ENCODE measurements around the gene PTPRN2. TPM values are rescaled to one million over a fixed set of nuclear protein-coding genes. Genes with fewer than 3 reads are reported as not detected.

Gene PTPRN2
- total RNA-seq, 1 experiment from 2014 or later = 2.1 TPM

DNA sequence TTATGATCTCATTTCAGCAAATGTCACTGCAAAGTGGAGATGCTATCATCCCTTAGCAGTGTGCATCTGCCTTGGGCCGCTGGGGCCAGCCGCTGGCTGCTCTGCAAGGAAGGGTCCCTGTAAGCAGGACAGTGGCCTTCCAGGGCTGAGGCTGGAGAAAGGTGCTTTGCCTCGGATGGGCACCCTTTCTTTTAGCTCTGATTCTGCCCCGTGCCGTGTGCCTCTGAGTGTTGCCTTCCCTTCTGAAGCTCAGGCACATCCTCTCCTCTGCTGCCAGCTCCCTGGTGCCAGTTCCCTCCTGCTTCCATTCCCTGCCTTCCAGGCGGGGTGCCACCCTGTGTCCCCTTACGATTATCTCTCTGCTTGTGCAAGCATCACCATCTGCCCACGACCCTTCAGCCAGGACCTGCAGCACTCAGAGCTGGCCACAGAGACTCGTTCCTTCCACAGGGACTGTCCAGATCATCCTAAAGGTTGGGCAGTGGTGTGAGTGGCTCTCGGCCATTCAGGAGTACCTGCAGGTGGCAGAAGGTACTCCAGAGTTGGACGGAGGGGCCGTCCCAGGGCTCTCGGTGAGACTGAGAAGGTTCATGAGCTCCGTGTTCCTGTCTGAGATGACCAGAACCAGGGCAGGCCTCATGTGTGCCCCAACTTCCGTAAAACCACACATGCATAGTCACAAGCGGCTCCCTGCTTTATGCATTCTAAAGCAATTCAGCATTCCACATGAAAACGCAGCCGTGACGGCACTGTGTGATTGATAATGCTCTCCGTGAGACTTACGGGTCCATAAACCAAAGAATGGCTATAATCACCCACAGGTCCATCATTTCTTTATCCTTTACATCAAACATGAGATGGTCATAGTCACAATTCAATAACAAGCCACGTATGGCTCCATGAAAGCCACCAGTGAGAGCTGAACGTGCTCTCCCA is 879.4 kb downstream of the PTPRN2 start:
- TF ChIP-seq, protein P1, sequence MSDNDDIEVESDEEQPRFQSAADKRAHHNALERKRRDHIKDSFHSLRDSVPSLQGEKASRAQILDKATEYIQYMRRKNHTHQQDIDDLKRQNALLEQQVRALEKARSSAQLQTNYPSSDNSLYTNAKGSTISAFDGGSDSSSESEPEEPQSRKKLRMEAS (IDR thresholded peaks at IDR 0.05) = no peak
- Histone ChIP-seq H3K4me3 (replicated peaks in 1 of 2; ENCODE audit: low read depth in 1 of 2, low read length in 2 of 2) (no peak overlapping the region), H4K20me1 (ENCODE audit: insufficient read depth) (no peaks in the 10 kb centered on the region), H3K4me1 (ENCODE audit: control insufficient read depth in 1 of 2, insufficient read depth in 2 of 2, low read length in 2 of 2) (no peaks in the 10 kb centered on the region), H2AFZ (ENCODE audit: low read depth, low read length, poor library complexity, severe bottlenecking) (no peak overlapping the region), H3K9me2 (ENCODE audit: insufficient read depth) (no peaks in the 10 kb centered on the region), H3K36me3 (ENCODE audit: control insufficient read depth in 1 of 2, insufficient read depth in 2 of 2, low read length in 2 of 2) (no peaks in the 10 kb centered on the region), H3K27ac (ENCODE audit: low read depth, low read length) (no peak overlapping the region), H3K9me3 (ENCODE audit: control insufficient read depth in 1 of 2, insufficient read depth in 1 of 2, low read depth in 1 of 2, low read length in 2 of 2) (no peaks in the 10 kb centered on the region), H3K9ac (ENCODE audit: low read length) (no peak overlapping the region), H3K79me2 (ENCODE audit: insufficient read depth, low read length) (no peaks in the 10 kb centered on the region), H3K27me3 (ENCODE audit: insufficient read depth, low read length) (peaks cover 32% of the 10 kb centered on the region), H3K4me2 (ENCODE audit: low read length) (no peak overlapping the region)
- DNase-seq (ENCODE audit: low read depth, low spot score) (no peak), ATAC-seq (0 out of 2 replicates have a peak, but pooled peaks have one; percentile 36)
- ChIA-PET CTCF (no interaction called here), RAD21 (ENCODE audit: low non-redundant PET in 1 of 2, low total read pairs in 2 of 2, uncharacterized antibody in 2 of 2, unreplicated experiment in 2 of 2) (no interaction called here), POLR2A (no interaction called here)
- no TSS peak for BruUV-seq (replicated peaks)
- intact Hi-C loops (cut with micrococcal nuclease) = no loop called here

DNA sequence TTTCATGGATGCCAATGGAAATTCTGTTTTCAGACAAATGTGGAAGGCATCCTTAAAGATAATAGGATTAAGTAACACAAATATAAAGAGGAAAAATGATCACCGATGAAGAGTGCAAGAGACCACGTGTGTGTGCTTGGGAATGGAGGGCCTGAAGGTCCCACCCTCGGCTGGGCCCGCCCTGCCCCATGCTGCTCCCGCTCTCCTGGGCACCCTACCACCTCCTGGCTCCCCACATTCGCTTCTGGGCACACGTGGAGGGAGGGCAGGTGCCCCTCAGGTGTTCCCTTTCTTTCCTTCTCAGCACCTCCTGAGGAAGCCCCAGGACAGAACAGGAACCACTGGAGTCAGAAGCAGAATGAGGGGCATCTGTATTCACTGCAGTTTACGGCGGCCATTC is 883.3 kb downstream of the PTPRN2 start:
- H3K9me3 ChIP-seq (ENCODE audit: control insufficient read depth in 1 of 2, insufficient read depth in 1 of 2, low read depth in 1 of 2, low read length in 2 of 2) = no peaks in the 10 kb centered on the region
- H3K4me3 ChIP-seq (replicated peaks in 1 of 2; ENCODE audit: low read depth in 1 of 2, low read length in 2 of 2) = no peak overlapping the region
- intact Hi-C loops (cut with micrococcal nuclease) = no loop called here
- no peaks in the 10 kb centered on the region for H3K79me2 ChIP-seq (ENCODE audit: insufficient read depth, low read length)
- no peaks in the 10 kb centered on the region for H3K4me1 ChIP-seq (ENCODE audit: control insufficient read depth in 1 of 2, insufficient read depth in 2 of 2, low read length in 2 of 2)
- TF ChIP-seq EZH2 (IDR thresholded peaks at IDR 0.05) = no peak
- no peak overlapping the region for H3K4me2 ChIP-seq (ENCODE audit: low read length)
- H4K20me1 ChIP-seq (ENCODE audit: insufficient read depth) = no peaks in the 10 kb centered on the region
- H2AFZ ChIP-seq (ENCODE audit: low read depth, low read length, poor library complexity, severe bottlenecking) = no peak overlapping the region
- POLR2A ChIA-PET = no interaction called here
- no peaks in the 10 kb centered on the region for H3K36me3 ChIP-seq (ENCODE audit: control insufficient read depth in 1 of 2, insufficient read depth in 2 of 2, low read length in 2 of 2)
- no TSS peak for BruUV-seq (replicated peaks)
- H3K27ac ChIP-seq (ENCODE audit: low read depth, low read length) = no peak overlapping the region
- CTCF ChIA-PET = no interaction called here
- no peaks in the 10 kb centered on the region for H3K9me2 ChIP-seq (ENCODE audit: insufficient read depth)
- DNase-seq (ENCODE audit: low read depth, low spot score) (no peak), ATAC-seq (no peak)
- H3K27me3 ChIP-seq (ENCODE audit: insufficient read depth, low read length) = peaks cover 58% of the 10 kb centered on the region
- RAD21 ChIA-PET (ENCODE audit: low non-redundant PET in 1 of 2, low total read pairs in 2 of 2, uncharacterized antibody in 2 of 2, unreplicated experiment in 2 of 2) = no interaction called here
- no peak overlapping the region for H3K9ac ChIP-seq (ENCODE audit: low read length)
